CD4-positive, alpha-beta T cell treated with Interleukin-15 for 4 hours (primary cell): ENCODE data around the gene ZNF273.
"Not testable (repeated sequence)": the region's sequence is repeated elsewhere in the genome, so short reads cannot be mapped to it uniquely, and the experiment has no call there.

ENCODE experiments used
- DNase-seq: peaks from one replicate; pipeline ENCODE4 v3.0.0-alpha.2; 2020; ENCODE audit warnings: low spot score

Gene ZNF273

DNA sequence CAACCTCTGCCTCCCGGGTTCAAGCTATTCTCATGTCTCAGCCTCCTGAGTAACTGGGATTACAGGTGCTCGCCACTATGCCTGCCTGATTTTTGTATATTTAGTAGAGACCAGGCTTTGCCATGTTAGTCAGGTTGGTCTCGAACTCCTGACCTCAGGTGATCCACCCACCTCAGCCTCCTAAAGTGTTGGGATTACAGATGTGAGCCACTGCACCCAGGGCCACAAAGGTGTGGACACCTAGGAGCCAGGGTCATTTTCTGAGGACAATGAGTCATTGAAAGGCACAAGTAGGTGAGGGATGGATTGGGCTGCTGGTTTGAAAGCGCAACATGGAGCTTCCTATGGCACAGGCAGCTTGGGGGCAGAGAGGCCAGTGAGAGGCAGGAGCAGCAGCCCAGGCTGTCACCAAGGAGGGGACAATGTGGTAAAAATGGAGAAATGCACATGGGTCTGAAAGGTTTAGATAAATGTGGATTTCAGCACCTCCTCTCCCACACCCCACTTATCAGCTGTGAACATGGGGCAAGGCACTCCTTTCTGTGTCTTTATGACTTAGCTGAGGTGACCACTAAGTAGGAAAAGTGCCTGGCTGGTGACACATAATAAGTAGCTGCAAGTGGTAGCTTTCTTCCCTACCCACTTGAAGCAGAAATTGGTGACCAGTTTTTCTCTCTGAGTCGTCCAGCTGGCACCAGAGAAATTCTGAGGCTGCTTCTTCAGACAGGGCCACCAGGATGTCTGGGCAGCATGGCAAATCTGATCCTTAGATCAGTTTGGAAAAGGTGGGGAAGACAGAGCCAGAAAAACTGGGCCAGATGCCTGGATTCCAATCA lies 41.8 kb downstream of the ZNF273 start:
- DNase-seq = not testable (repeated sequence)

DNA sequence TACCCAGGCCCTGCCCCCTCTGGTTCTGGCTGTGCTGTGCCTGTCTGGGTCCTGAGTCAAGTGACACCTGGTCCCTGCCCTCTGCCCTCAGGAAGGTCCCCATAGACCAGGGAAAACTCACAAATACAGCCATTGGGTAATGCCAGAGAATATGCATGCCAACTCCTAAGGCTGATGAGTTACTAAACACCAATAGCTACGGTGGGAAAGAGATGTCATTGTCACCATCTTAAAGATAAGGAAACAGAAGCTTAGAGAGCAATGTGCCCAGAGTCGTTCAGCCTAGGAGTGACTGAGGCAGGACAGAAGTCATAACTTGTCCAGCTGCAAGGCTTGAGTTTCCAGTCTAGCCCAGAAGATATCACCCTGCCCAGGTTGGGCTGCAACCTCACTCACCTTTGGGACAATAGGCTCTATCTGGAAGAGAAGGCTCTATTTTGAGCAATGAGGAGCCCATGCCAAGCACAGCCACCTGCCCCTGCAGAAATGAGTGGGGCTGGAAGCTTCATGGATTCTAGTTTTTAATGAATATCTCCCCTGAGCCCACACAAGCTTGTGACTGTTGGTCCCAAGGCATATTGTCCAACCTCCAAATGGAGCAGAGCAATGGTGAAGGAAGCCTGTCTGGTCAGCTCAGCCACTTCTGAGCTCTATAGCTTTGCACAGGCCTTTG lies 42.6 kb downstream of the ZNF273 start:
- no peak for DNase-seq

DNA sequence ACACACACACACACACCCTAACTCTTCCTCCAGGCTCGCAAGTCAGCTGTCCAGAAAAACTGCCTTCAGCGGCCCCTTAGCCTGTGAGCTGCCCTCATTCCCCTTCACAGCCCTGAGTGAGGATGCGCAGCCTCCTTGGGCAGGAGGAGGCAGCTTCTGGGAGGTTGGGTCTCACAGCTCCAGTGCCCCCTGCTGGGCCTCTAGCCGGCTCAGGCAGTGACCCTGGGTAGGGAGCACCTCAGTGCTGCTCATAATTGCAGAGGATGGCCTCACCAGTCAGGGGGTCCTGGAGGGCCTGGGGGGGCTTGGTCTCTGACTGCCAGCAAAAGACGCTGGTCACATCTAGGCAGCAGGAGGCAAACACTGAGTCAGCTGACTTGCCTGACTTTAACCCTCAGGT lies 43.7 kb downstream of the ZNF273 start:
- no peak for DNase-seq

DNA sequence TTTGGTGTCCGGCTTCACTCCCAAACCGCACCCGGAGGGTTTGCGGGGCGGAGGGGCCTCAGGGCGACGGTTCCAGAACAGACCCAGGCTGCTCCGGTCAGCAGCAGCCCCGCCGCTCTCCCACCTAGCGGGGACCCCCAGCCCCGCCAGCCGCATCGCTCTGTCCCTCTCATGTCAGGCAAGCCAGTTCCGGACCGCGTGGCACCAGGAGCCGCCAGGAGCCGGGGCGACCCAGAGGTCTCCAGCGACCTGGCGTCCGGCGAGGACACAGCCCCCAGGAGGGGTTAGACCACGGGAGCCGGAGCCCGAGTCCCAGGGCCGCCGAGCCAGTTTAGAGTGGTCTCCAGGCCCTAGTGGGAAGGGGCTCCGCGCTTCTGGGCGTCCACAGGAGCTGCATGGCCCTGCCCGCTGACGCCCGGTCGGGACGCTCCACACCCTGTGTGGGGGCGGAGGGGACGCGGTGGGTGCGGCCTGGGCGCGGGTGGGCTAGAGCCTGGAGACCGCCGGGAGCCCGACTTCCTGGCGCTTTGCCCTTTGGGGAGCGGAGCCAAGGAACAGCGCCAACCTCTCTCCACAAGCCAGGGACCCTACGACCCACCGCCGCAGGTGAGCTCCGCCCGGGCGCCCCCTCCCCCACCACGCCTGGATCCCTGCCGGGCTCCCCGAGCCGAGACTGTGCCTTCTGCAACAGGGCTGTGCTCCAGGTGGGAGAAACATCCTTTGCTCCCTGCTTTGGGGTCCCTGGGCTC lies 44.4 kb downstream of the ZNF273 start:
- no peak for DNase-seq

DNA sequence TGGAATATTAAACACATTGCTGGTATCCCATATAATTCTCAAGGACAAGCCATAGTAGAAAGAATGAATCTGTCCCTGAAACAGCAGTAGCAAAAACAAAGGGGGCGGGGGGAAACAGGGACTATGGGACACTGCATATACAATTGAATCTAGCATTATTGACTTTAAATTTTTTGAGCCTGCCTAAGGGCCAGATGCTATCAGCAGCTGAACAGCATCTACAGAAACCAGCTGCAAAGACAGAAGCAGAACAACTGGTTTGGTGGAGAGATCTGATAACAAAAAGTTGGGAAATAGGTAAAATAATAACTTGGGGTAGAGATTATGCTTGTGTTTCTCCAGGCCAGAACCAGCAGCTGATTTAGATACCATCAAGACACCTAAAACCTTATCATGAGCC lies 45.7 kb downstream of the ZNF273 start:
- not testable (repeated sequence) for DNase-seq

DNA sequence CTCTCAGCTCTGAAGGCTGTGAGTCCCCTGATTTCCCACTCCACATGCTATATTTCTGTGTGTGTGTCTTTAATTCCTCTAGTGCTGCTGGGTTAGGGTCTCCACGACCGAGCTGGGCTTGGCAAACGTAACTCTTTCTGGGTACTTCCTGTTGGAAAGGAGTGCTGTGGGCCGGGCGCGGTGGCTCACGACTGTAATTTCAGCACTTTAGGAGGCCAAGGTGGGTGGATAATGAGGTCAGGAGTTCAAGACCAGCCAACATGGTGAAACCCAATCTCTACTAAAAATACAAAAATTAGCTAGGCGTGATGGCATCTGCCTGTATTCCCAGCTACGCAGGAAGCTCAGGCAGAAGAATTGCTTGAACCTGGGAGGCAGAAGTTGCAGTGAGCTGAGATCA lies 47.6 kb downstream of the ZNF273 start:
- DNase-seq = not testable (repeated sequence)

DNA sequence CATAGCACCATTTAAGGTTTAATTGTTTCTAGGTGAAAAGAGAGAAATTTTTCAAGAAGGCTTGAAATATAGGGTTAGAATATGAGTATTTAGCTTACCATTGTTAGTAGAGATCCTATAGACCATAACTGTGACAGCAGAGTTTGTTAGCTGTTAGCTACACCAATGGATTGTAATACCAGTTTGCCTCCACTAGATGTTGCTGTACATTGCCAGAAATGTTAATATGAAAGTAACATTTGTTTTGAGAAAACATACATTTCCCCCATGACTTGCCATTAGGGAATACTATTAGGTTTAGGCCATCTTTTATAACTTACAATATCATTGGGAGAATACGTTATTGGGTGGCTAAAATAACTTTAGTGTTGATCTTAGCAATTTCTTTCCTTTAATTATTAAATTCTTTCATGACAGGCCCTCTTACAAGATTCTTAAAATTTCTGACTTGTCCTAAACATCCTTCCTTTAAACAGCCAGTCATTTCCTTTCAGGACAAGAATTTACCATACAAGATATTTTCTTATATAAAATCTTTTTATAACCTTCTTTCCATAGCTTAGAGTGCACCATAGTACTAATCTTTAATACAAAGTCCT lies 48.3 kb downstream of the ZNF273 start:
- DNase-seq = peak; percentile 58

DNA sequence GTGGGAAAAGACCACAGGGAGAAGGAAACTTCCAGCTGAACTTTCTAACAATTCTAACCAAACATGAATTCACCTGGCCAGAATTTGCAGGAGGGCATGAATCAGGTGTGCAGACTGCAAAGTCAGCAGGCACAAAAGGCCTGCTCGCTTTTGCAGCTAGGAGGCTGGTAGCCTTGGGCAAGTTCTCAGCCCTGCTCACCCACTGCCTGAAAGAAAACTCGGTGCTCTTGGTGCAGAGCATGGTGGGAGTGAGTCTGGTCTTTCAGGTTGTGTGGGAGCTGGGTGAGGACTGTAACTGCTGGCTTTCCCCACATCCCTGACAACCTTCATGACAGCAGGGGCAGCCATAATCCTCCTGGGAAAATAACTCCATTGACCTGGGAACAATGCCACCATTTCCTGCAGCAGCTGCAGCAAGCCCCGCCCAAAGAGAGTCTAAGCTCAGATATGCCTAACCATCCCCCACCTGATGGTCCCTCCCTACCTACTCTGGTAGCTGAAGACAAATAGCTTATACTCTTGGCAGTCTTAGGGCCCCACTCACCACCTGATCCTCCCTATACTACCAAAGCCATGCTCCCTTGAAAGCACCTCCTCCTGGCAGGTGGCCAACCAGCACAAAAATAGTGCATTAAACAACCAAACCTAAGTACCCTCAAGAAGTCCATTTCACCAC lies 56.1 kb downstream of the ZNF273 start:
- no peak for DNase-seq

DNA sequence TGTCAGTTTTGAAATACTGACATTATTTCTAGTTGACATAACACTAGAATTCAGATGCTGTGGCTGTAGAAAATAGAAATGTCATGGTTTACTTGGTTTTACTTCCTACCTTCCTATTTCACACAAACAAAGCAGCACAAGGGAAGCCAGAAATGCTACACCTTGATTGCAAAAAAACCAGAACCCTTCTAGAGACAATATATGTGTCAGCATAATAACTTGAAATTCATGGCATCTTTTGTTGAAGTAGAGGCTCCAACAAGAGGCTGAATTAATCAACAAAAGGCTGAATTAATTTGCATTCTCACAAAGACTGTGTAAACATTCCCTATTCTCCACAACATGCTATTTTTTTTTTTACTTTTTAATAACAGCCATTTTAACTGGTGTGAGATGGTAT lies 62.5 kb downstream of the ZNF273 start:
- no peak for DNase-seq

DNA sequence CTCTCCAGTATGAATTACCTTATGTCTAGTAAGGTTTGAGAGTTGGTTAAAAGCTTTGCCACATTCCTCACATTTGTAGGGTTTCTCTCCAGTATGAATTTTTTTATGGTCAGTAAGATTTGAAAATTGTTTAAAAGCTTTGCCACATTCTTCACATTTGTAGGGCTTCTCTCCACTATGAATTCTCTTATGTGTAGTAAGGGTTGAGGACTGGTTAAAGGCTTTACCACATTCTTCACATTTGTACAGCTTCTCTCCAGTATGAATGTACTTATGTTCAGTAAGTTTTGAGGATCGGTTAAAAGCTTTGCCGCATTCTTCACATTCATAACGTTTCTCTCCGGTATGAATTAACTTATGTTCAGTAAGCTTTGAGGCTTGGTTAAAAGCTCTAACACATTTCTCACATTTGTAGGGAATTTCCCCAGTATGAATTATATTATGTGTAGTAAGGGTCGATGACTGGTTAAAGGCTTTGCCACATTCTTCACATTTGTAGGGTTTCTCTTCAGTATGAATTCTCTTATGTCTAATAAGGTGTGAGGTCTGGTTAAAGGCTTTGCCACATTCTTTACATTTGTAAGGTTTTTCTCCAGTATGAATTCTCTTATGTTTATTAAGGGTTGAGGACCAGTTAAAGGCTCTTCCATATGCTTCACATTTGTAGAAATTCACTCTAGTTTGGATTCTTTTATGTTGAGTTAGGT lies 75.6 kb downstream of the ZNF273 start:
- DNase-seq = no peak
